Fibroblast of lung (primary cell): ENCODE results near the gene SLC4A1.

Experiments
- EZH2 ChIP-seq: IDR thresholded peaks from 2 replicates; pipeline ENCODE4 v1.5.1; 2012; ENCODE audit warnings: low read length, control low read depth, mild to moderate bottlenecking; ENCODE audit errors: missing control alignments
- TF ChIP-seq, protein P1 (sequence below), 2 donors: IDR thresholded peaks in 1 of 2; conservative IDR thresholded peaks in 1 of 2; 1 replicate in 1 of 2; 2 replicates in 1 of 2; pipeline ENCODE4 v1.5.1; 2011 to 2012; ENCODE audit warnings: low read length in 2 of 2, control low read depth in 1 of 2, inconsistent platforms in 1 of 2, low read depth in 1 of 2, mild to moderate bottlenecking in 1 of 2

DNA sequence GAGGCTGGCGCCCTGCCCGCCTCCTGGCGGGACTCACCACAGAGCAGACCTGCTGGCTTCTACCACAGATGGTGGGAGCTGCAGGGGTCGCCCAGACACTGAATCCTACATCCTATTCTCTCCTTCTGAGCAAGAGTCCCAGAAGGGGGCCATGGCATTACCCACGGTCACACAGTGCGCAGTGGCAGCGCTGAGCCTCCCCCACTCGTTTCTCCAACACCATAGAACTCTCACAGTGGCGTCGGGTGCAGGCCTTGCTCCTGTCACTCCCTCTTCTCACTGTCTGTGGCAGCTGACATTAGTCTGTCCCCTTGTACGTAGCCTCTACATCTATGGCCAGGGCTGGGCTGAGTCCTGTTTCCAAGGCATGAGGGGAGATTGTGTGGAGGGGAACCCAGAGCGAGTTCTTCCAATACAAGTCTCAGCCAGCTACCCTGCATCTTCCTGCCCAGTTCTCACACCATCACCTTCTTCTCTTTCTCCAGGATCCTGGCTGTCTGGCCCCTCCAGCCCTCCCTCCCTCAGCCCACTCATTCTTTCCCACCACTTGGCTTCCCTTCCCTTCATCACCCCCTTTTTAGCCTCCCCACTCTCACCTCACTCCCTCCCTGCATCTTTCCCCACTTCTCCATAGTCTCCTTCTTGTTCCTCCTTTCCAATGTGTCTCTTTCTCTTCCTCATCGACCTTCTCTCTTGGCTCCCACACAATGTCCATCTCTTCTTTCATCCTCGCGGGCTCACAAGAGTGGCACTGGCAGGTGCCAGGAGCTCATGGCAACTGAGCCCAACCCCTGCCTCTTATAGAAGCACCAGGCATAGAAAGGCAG lies 54.3 kb downstream of the SLC4A1 start:
- TF ChIP-seq, protein P1, sequence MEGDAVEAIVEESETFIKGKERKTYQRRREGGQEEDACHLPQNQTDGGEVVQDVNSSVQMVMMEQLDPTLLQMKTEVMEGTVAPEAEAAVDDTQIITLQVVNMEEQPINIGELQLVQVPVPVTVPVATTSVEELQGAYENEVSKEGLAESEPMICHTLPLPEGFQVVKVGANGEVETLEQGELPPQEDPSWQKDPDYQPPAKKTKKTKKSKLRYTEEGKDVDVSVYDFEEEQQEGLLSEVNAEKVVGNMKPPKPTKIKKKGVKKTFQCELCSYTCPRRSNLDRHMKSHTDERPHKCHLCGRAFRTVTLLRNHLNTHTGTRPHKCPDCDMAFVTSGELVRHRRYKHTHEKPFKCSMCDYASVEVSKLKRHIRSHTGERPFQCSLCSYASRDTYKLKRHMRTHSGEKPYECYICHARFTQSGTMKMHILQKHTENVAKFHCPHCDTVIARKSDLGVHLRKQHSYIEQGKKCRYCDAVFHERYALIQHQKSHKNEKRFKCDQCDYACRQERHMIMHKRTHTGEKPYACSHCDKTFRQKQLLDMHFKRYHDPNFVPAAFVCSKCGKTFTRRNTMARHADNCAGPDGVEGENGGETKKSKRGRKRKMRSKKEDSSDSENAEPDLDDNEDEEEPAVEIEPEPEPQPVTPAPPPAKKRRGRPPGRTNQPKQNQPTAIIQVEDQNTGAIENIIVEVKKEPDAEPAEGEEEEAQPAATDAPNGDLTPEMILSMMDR (conservative IDR thresholded peaks at IDR 0.05 in 1 of 2, IDR thresholded peaks at IDR 0.05 in 1 of 2; ENCODE audit: low read depth in 1 of 2, low read length in 2 of 2), result no peak
- TF ChIP-seq EZH2, result no peak
